Smooth muscle cell of trachea (primary cell): Measurements from ENCODE around the gene STX2. TPM values are rescaled to one million over a fixed set of nuclear protein-coding genes. Genes with fewer than 3 reads are reported as not detected.

Experiments used
- total RNA-seq: library from RNA; depleted of rRNA; stranded (reverse); fragments of >200 nt; gene quantifications from 2 replicates; pipeline ENCODE4 v1.2.1, GENCODE V29; 2014

Gene STX2
- total RNA-seq = 33.9 and 56.3 TPM in 2 replicates

GRCh38 chr12:130838951-130839769 is at the start of gene STX2:
Gene STX2 (minus strand): TSS chr12:130839250. CDS start chr12:130839099, 151 bp downstream.

GRCh38 chr12:130871286-130872178 is 32.5 kb upstream of the STX2 start, which contains the start of gene RAN:
Gene RAN (plus strand): TSS chr12:130872066. CDS start chr12:130872594, 528 bp downstream.

Other genes starting within 250 kb of the STX2 start
- not detected in 2 replicates for gene RIMBP2, start 123.0 kb downstream of the STX2 start, total RNA-seq
- 563 and 1,060 TPM in 2 replicates for gene RAN, start 32.8 kb upstream of the STX2 start, total RNA-seq
- gene ADGRD1, start 114.7 kb upstream of the STX2 start, total RNA-seq = 1.9 and 17.4 TPM in 2 replicates